Measurements from ENCODE around the gene ANXA2.
A peak's percentile ranks its signal among the peaks of the same experiment; 100 is the strongest.

The ANXA2 gene

GRCh38 chr15:60370105-60370868, 27.5 kb downstream of the ANXA2 start:
- DNase-seq (ENCODE audit: low spot score) = no peak

GRCh38 chr15:60369696-60370095, 28.1 kb downstream of the ANXA2 start:
- no peak for DNase-seq (ENCODE audit: low spot score)

- no peak for DNase-seq (ENCODE audit: low spot score)
Observed at GRCh38 chr15:60364612-60364924, 33.2 kb downstream of the ANXA2 start.

GRCh38 chr15:60363903-60364611, 33.7 kb downstream of the ANXA2 start:
- DNase-seq (ENCODE audit: low spot score) = no peak

GRCh38 chr15:60363087-60363549, 34.7 kb downstream of the ANXA2 start:
- no peak for DNase-seq (ENCODE audit: low spot score)

GRCh38 chr15:60362321-60363086, 35.3 kb downstream of the ANXA2 start:
- DNase-seq (ENCODE audit: low spot score) = no peak

- DNase-seq (ENCODE audit: low spot score) = peak; percentile 67
Observed at GRCh38 chr15:60359738-60360137, 38.0 kb downstream of the ANXA2 start.

- DNase-seq (ENCODE audit: low spot score) = peak; percentile 54
Observed at GRCh38 chr15:60358935-60359682, 38.7 kb downstream of the ANXA2 start.

GRCh38 chr15:60356832-60357231, 41.0 kb downstream of the ANXA2 start:
- no peak for DNase-seq (ENCODE audit: low spot score)

GRCh38 chr15:60355148-60355857, 42.5 kb downstream of the ANXA2 start:
- no peak for DNase-seq (ENCODE audit: low spot score)

- no peak for DNase-seq (ENCODE audit: low spot score)
Observed at GRCh38 chr15:60353245-60353920, 44.4 kb downstream of the ANXA2 start.

GRCh38 chr15:60352525-60352924, 45.3 kb downstream of the ANXA2 start:
- DNase-seq (ENCODE audit: low spot score) = no peak

GRCh38 chr15:60351066-60351465, 46.7 kb downstream of the ANXA2 start:
- peak; percentile 50 for DNase-seq (ENCODE audit: low spot score)

GRCh38 chr15:60350108-60350507, 47.7 kb downstream of the ANXA2 start:
- DNase-seq (ENCODE audit: low spot score) = no peak

GRCh38 chr15:60349589-60349988, 48.2 kb downstream of the ANXA2 start:
- no peak for DNase-seq (ENCODE audit: low spot score)

- DNase-seq (ENCODE audit: low spot score) = no peak
Observed at GRCh38 chr15:60347480-60348049, 50.2 kb downstream of the ANXA2 start.

- no peak for DNase-seq (ENCODE audit: low spot score)
Observed at GRCh38 chr15:60346653-60347052, 51.1 kb downstream of the ANXA2 start.

- DNase-seq (ENCODE audit: low spot score) = no peak
Observed at GRCh38 chr15:60346077-60346476, 51.7 kb downstream of the ANXA2 start.

GRCh38 chr15:60345598-60345997, 52.2 kb downstream of the ANXA2 start:
- no peak for DNase-seq (ENCODE audit: low spot score)

GRCh38 chr15:60344987-60345386, 52.8 kb downstream of the ANXA2 start:
- DNase-seq (ENCODE audit: low spot score) = no peak

GRCh38 chr15:60344461-60344860, 53.3 kb downstream of the ANXA2 start:
- DNase-seq (ENCODE audit: low spot score) = no peak
